Calu3 (cell line): ENCODE data around the gene SLC13A1. TPM values are rescaled to one million over a fixed set of nuclear protein-coding genes. Genes with fewer than 3 reads are reported as not detected.

Experiments
- BruUV-seq: library from RNA; stranded (reverse); fragments of 400-500 nt; replicated peaks from 2 replicates; lab custom pipeline; 2021; lab: Mats Ljungman, UMichigan
- CTCF ChIA-PET: fragments of 300-600 bp; sonication (Branson Sonifier 250); formaldehyde crosslinking; loops from one replicate; lab custom pipeline; 2022; ENCODE audit warnings: antibody characterized with exemption; lab: Charles Lee
- DNase-seq: peaks from one replicate; pipeline ENCODE4 v3.0.0; 2022
- H3K27ac Mint-ChIP-seq: one replicate; pipeline ENCODE4 v1.8.0; 2022; ENCODE audit warnings: mixed read lengths; ENCODE audit not compliant: unreplicated experiment
- H3K27me3 Mint-ChIP-seq: one replicate; pipeline ENCODE4 v1.8.0; 2022; ENCODE audit warnings: mixed read lengths; ENCODE audit not compliant: unreplicated experiment
- H3K36me3 Mint-ChIP-seq: one replicate; pipeline ENCODE4 v1.8.0; 2022; ENCODE audit warnings: mild to moderate bottlenecking, moderate library complexity, mixed read lengths; ENCODE audit not compliant: insufficient read depth, unreplicated experiment
- H3K4me1 Mint-ChIP-seq: one replicate; pipeline ENCODE4 v1.8.0; 2022; ENCODE audit warnings: mild to moderate bottlenecking, low read depth, mixed read lengths; ENCODE audit not compliant: unreplicated experiment
- H3K4me3 Mint-ChIP-seq: one replicate; pipeline ENCODE4 v1.8.0; 2022; ENCODE audit warnings: mild to moderate bottlenecking, low read depth, moderate library complexity, mixed read lengths; ENCODE audit not compliant: unreplicated experiment
- H3K9me3 Mint-ChIP-seq: one replicate; pipeline ENCODE4 v1.8.0; 2022; ENCODE audit warnings: low read depth, mixed read lengths; ENCODE audit not compliant: unreplicated experiment
- CTCF ChIP-seq: fragments of 200-600 bp; IDR thresholded peaks from one replicate; pipeline ENCODE4 v1.8.0; 2022; ENCODE audit warnings: antibody characterized with exemption; ENCODE audit not compliant: unreplicated experiment
- intact Hi-C: fragments of 100-400 bp; cut with micrococcal nuclease; formaldehyde crosslinking; loops from one replicate; pipeline ENCODE4 v1.10.0; 2022; ENCODE audit not compliant: unreplicated experiment
- total RNA-seq: library from RNA; stranded (reverse); gene quantifications from 2 replicates; pipeline ENCODE4 v1.2.3, GENCODE V29; 2022

The SLC13A1 gene
- total RNA-seq, 1 experiment from 2014 or later, result not detected

GRCh38 chr7:123135960-123136359 is 63.8 kb downstream of the SLC13A1 start:
- H3K9me3 Mint-ChIP-seq, result no peaks in the 10 kb centered on the region
- no peaks in the 10 kb centered on the region for H3K4me1 Mint-ChIP-seq
- no TSS peak for BruUV-seq
- no peak for DNase-seq
- H3K36me3 Mint-ChIP-seq, result no peaks in the 10 kb centered on the region
- no peak overlapping the region for H3K4me3 Mint-ChIP-seq
- CTCF ChIA-PET, result no interaction called here
- no peak for TF ChIP-seq CTCF
- no peak overlapping the region for H3K27ac Mint-ChIP-seq
- intact Hi-C loops, result no loop called here
- no peaks in the 10 kb centered on the region for H3K27me3 Mint-ChIP-seq

- BruUV-seq, result no TSS peak
- TF ChIP-seq CTCF, result no peak
- no peaks in the 10 kb centered on the region for H3K27me3 Mint-ChIP-seq
- H3K4me1 Mint-ChIP-seq, result no peaks in the 10 kb centered on the region
- H3K4me3 Mint-ChIP-seq, result no peak overlapping the region
- CTCF ChIA-PET, result no interaction called here
- H3K27ac Mint-ChIP-seq, result no peak overlapping the region
- no peaks in the 10 kb centered on the region for H3K36me3 Mint-ChIP-seq
- intact Hi-C loops, result no loop called here
- DNase-seq, result no peak
- H3K9me3 Mint-ChIP-seq, result no peaks in the 10 kb centered on the region
These were observed 65.8 kb downstream of the SLC13A1 start for GRCh38 chr7:123133924-123134323.

- intact Hi-C loops, result no loop called here
- no peak overlapping the region for H3K4me3 Mint-ChIP-seq
- H3K4me1 Mint-ChIP-seq, result no peaks in the 10 kb centered on the region
- no peaks in the 10 kb centered on the region for H3K27me3 Mint-ChIP-seq
- no peaks in the 10 kb centered on the region for H3K9me3 Mint-ChIP-seq
- no peak for TF ChIP-seq CTCF
- no peaks in the 10 kb centered on the region for H3K36me3 Mint-ChIP-seq
- CTCF ChIA-PET, result no interaction called here
- BruUV-seq, result no TSS peak
- DNase-seq, result no peak
- H3K27ac Mint-ChIP-seq, result no peak overlapping the region
These were observed 67.8 kb downstream of the SLC13A1 start for GRCh38 chr7:123131961-123132360.

- CTCF ChIA-PET, result no interaction called here
- no peaks in the 10 kb centered on the region for H3K4me1 Mint-ChIP-seq
- H3K27me3 Mint-ChIP-seq, result no peaks in the 10 kb centered on the region
- no peak for DNase-seq
- H3K27ac Mint-ChIP-seq, result no peak overlapping the region
- no peak overlapping the region for H3K4me3 Mint-ChIP-seq
- no peaks in the 10 kb centered on the region for H3K9me3 Mint-ChIP-seq
- H3K36me3 Mint-ChIP-seq, result no peaks in the 10 kb centered on the region
- no TSS peak for BruUV-seq
- intact Hi-C loops, result no loop called here
- TF ChIP-seq CTCF, result no peak
These were observed 68.2 kb downstream of the SLC13A1 start for GRCh38 chr7:123131556-123131955.

GRCh38 chr7:123131140-123131539 is 68.6 kb downstream of the SLC13A1 start:
- Mint-ChIP-seq H3K4me3 (no peak overlapping the region), H3K36me3 (no peaks in the 10 kb centered on the region), H3K4me1 (no peaks in the 10 kb centered on the region), H3K27ac (no peak overlapping the region), H3K9me3 (no peaks in the 10 kb centered on the region), H3K27me3 (no peaks in the 10 kb centered on the region)
- no TSS peak for BruUV-seq
- CTCF ChIA-PET, result no interaction called here
- intact Hi-C loops, result no loop called here
- peak; percentile 25 for TF ChIP-seq CTCF
- no peak for DNase-seq
